ENCODE data around the gene USP48.

The USP48 gene

DNA sequence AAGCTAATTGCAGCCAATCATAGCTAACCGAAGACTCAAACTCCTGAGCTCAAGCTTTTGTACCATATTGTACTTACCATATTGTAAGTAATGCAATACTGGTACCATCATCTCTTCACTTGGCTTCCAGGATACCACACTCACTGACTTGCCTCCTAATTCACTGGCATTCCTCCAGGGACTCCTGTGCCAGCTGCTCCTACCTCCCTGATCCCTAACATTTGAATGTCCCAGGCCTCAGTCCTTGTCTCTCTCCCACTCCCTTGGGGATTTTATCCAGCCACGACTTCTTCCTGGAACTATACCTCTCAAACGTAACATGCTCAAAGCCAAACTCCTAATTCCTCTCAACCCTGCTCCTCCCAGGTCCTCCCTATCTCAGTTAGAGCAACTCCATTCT is 33.8 kb downstream of the USP48 start:
- DNase-seq (ENCODE audit: low spot score): no peak

DNA sequence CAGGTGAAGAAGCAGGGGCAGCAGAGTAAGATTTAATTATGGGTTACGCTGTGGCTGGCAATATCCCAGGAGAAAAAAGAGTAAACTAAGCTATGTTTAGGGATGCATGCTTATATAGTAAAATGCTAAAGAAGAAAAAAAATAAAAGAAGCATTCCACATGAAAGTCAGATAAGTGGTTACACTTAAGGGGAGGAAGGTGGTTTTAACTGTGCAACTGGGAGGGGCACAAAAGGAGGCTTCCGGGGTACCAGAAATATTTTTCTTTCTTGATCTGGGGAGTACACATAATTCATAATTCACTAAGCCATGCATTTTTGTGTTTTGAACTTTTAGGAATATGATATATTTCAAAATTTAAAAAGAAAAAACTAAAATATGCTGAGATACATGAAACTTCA is 39.5 kb downstream of the USP48 start:
- DNase-seq (ENCODE audit: low spot score): no peak

GRCh38 chr1:21742578-21742977 is 40.4 kb downstream of the USP48 start:
- no peak for DNase-seq (ENCODE audit: low spot score)

GRCh38 chr1:21741206-21741605 is 41.7 kb downstream of the USP48 start:
- no peak for DNase-seq (ENCODE audit: low spot score)

DNA sequence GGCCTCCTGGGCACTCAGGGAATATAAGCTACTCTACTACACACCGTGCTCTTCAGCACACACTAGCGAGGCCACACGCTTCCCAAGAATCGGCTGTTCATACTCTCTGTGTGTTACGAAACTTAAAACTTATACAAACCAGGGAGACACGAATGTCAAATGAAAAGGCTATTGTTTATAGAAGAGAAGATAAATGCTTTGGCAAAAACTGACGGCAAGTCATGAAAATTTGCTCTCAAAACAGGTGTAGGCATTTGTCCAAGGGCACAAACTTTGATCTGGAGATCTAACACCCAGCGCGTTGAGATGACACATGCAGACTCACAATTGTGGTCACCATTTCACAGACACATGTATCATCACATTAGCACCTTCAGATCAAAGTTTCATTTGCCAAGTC is 46.1 kb downstream of the USP48 start:
- DNase-seq (ENCODE audit: low spot score): no peak

DNA sequence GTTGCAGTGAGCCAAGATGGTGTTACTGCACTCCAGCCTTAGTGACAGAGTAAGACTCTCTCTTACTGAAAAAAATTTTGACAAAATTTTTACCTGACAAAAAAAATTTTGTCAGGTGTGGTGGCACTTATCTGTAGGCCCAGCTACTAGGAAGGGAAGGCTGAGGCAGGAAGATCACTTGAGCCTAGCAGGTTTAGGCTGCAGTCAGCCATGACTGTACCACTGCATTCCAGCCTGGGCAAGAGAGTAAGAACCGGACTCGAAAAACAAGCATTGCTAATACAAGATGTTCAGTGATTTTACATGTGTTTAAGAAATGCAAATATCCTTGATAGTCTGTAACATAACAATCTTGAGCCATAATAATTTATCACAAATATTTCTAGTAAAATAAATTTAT is 46.9 kb downstream of the USP48 start:
- DNase-seq (ENCODE audit: low spot score): no peak

DNA sequence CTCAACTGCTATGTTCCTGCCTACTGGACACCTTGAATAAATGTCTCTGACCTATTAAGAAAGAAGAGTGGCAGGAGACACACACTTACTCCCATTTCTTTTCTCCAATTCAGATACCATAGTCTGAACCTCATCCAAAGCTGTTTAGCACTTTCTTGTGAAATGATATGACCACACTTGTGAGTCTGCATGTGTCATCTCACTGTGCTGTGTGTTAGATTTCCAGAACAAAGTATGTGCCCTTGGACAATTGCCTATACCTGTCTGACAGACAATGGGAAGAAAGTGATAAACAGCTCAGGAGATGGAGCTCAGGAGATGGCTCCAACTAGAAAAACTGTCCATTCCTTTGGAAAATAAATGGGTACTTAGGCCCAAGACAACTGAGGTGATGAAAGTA is 48.4 kb downstream of the USP48 start:
- no peak for DNase-seq (ENCODE audit: low spot score)

GRCh38 chr1:21732664-21733063 is 50.3 kb downstream of the USP48 start:
- DNase-seq (ENCODE audit: low spot score): no peak

DNA sequence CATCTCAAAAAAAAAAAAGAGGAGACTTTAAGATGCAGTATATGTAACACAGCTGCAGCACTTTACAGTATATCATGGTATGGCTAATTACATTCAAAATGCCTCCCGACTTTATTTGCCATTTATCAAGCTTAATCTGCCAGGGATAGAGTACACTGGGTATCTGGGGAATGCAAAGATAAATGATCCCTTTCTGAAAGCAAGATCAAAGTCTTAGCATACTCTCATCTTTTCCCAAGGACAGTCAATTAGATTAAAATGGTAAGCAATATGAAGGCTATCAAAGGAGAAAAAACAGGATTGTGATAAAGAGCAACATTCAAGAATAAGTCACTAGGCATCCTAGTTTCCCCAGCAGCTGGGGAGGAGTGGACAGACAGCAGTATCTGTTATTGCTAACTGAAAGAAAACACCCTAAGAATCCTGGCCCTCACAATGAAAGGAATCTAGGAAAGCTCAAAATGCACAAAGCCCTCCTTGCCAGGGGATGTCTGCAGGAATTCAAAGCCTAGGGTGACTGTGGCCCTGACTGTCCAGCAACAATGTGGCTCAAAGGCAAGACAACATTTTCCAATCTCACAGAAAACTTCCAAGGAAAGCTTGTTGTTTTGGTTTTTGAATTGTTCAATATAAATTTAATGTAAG is 57.1 kb downstream of the USP48 start:
- no peak for DNase-seq (ENCODE audit: low spot score)

DNA sequence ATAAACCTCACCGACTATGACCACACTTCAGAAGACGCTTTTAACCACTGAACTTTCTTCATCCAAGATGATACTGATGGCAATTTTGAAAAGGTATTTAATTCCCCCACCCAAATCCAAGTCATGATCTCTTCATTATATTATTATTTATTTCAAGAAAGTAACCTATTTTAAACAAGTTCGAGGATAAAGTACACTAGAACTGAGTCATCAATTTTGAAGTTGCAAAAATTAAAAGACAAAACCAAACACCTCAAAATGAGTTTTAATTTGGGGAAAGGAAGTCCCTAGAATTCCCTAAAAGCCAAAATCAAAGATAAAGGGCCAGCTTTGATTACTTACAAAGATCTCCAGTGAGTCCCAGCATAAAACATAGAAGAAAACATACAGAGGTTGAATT is 58.4 kb downstream of the USP48 start:
- no peak for DNase-seq (ENCODE audit: low spot score)

DNA sequence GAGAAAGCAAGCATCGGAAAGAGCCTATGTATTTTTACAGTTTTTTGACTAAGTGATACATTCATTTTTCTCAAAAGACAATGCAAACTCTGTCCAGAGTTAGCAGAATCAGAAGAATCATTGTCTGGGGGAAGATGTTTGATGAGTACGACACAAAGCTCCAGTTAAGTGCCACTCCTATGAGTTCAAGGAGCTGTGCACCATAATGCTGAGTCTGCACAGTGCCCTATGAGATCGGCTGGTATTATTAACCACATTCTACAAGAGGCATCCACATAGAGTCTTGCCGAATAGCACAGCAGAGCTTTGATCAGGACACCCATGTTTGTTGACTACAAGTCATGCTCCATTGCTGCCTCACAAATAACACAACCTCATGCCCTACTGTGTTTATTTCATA is 58.9 kb downstream of the USP48 start:
- DNase-seq (ENCODE audit: low spot score): no peak

DNA sequence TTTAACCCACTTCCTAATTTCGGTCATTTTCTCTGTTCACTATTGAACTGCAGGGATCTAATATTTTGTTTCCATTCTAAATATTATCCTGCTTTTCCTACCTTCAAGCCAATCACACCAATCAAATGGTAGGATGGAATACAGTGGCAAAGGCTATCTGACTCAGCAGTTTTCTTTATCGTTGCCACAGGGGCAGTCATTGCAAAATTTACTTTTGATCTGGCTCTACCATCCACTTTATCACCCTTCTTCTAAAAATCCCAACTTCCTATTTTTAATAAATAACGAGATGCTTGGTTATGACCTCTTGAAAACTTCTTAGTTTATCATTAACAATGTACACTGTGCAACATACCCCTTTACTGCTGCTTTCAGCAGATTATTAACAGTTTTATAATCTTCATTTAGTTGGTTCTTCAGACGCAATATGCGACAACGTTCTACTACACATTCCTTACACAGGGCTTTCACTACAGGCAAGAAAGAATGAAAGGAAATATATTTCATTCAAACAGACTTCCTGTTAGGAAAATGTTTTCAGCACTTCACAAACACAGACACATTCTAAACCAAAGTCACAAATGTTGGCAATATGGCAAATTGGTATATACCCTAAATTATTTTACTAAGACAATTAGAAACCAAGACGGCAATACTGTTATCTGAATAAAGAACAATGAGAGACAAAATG is 61.5 kb downstream of the USP48 start:
- DNase-seq (ENCODE audit: low spot score): peak; percentile 4

DNA sequence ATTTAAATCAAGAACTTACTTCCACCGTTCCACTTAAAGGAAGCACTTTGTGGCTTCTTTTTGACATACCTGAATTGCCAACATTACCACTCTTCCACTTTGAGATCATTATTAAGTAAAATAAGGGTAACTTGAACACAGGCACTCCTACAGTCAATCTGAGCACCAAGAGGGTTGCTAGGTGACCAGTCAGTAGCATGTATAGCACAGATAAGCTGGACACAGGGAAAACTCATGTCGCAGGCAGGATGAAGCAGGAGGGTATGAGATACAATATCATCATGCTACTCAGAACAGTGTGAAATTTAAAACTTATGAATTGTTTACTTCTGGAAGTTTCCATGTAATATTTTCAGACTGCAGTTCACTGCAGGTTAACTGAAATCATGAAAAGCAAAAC is 66.8 kb downstream of the USP48 start:
- DNase-seq (ENCODE audit: low spot score): no peak

- DNase-seq (ENCODE audit: low spot score): no peak
These were observed 75.1 kb downstream of the USP48 start for GRCh38 chr1:21707891-21708290.

DNA sequence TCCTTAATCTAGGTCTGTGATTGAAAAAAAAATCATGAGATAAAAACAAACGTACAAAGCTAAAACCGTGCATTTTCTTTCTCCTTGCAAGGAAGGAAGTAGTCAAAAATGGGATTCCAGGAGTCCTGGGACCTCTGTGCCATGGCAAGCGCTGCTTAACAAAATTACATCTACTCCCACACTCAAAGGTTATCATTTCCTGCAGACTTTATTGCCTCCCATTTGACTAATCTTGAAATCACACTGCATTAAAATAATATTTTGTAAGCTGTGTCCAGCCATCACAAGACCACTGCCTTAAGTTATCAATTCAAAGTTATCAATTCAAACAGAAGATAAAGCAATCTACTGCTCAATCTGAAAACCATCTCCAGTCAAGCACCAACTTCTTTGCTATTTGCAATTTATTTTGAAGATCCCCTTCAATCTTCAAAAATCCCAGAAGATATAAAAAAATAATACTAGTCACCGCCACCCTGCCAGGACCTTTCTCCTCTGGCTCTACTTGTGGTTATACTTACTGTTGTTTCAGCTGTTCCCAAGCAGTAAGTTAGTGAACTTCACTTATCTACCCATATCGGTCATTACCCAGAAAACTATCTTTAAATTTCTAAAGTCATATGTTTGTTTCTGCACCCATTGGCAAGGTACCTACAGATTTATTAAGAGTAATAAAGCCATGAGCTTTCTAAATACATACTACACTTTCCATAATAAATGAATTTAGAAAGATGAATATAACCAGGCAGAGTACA is 75.7 kb downstream of the USP48 start:
- no peak for DNase-seq (ENCODE audit: low spot score)

- no peak for DNase-seq (ENCODE audit: low spot score)
These were observed 76.7 kb downstream of the USP48 start for GRCh38 chr1:21706151-21706835.

DNA sequence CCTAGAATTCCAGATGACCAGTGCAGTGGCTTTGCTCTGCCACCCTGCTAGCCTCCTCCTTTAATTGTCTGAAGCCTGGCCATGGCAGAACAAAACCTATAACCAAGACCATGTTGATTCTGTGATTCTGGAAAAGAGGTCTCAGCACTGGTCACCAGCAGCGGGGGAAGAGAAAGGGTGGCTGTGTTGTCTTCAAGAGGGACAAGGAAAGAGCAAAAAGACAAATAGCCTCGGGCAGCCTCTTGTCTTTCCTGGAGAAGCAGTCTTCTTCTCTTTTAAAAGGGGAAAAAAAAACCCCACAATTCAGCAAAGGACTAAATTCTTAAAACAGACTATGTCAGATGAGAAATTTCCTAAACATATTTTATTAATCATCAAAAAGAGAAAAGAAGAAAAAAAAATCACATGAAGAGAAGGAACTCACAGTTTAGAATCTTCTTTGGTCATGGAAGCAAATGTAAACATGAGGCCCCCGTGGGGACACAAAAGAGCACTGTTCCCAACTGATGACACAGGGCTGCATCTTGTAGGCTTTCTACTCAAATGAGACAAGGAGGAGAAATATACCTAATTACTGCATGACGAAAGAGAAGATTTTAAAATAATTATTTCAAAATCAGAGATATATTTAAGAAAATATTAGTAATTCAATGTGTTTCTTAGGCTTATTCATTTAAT is 77.5 kb downstream of the USP48 start:
- DNase-seq (ENCODE audit: low spot score): no peak

- no peak for DNase-seq (ENCODE audit: low spot score)
These were observed 78.8 kb downstream of the USP48 start for GRCh38 chr1:21704145-21704544.

- DNase-seq (ENCODE audit: low spot score): peak; percentile 39
These were observed 79.5 kb downstream of the USP48 start for GRCh38 chr1:21703318-21703963.

DNA sequence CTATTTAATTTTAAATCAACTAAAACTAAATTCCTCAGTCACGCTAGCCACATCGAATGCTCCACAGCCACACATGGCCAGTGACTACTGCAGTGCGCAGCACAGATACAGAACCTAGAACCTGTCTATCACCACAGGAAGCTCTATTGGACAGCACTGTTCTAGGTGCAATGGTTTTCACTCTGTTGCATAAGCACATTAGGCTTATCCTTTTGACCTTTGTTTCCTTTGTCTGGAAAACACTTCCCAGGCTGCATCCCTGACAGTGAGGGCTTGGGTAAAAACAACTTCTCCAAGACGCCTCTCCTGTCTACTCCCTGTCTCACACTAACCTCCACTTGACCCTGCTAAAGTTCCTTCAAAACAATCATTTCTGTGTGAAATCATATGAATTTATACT is 80.2 kb downstream of the USP48 start:
- DNase-seq (ENCODE audit: low spot score): no peak

GRCh38 chr1:21701401-21701800 is 81.5 kb downstream of the USP48 start:
- DNase-seq (ENCODE audit: low spot score): no peak

DNA sequence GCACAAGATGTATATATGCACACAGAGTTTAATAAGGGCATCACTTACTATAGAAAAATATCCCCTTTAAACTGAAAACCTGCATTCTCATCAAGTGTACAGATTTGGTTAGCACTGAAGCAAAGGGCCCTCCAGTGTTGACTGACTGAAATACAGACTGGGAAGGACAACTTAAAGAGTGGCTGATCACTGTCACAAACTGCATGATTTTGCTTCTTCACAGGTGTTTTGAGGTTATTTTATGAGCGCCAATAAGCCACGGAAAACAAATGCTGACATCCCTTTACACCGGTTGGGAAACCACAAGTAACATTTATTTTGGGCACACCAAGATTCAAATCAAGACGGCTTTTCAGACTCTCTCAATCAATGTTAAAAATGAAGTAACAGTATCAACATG is 82.9 kb downstream of the USP48 start:
- no peak for DNase-seq (ENCODE audit: low spot score)

Measured in kidney tubule cell (primary cell).